ENCODE data around the gene PDCD5.

The PDCD5 gene

DNA sequence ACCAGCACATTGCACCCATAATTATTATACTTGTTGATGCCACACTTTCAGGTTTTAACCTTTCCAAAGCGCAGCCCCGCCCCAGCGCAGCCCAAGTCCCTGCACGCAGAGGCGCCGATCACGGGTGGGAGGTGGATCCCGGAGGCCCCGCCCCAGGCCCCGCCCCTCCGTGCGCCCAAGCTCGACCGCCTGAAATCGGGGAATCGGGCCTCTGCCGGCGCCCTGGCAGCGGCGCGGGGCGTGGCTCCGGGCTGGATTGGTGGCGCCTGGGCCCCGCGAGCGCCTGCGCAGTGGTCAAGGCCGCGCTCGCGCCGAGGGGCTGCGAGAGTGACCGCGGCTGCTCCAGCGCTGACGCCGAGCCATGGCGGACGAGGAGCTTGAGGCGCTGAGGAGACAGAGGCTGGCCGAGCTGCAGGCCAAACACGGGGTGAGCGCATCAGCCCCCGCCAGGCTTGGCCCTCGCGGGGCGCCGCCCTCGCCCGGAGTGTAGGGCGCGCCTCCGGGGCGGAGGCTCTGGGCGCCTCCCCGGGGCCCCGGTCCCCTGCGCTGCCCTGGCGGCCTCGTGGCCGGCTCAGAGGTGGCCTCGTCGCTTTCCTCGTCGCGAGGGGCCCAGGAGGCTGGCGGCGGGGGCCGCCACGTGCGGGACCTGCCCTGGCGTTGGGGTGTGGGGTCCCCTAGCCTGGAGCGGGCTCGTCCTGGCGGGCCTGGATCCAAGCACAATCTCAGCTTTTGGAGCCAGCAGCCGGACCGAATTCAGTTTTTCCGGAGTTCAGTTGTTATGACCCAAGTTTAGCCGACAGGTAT, at the start of gene PDCD5:
TSS of gene PDCD5 (plus strand) at position 290 of the 804 bp plus-strand sequence. CDS start at position 362, 72 bp downstream.
- ChIA-PET POLR2A (interaction anchor here (0.6 to 3.6 kb wide), 14 partner anchors 14 to 634 kb away, joined by 3 to 13 read pairs (median 4); partner anchors contain the start of genes ANKRD27, DPY19L3, FAAP24 and NUDT19), CTCF (interaction anchor here (0.6 to 1.3 kb wide), 6 partner anchors 11 to 1503 kb away, joined by 3 to 5 read pairs (median 4); no protein-coding TSS in a partner anchor)
- H3K4me3 ChIP-seq (ENCODE audit: low read depth, low read length), result peak within 1 kb of the TSS; percentile 76
- H3K9me3 ChIP-seq (ENCODE audit: control insufficient read depth, insufficient read depth, low read depth, low read length), result no peaks in the 10 kb centered on the region; the same call in 1 of the 2 replicates
- peaks cover 39 to 40% of the 10 kb centered on the region in 2 experiments for H3K36me3 ChIP-seq (ENCODE audit: control insufficient read depth in 2 of 2, insufficient read depth in 1 of 2, low read length in 2 of 2)
- H3K4me1 ChIP-seq (ENCODE audit: control insufficient read depth, insufficient read depth, low read length), result peaks cover 21% of the 10 kb centered on the region
- H3K27ac ChIP-seq (ENCODE audit: extremely low read depth, low read depth, low read length), result peak within 1 kb of the TSS; percentile 98
- TF ChIP-seq ZNF610 (tag by site-specific recombination; IDR thresholded peaks at IDR 0.05; ENCODE audit: borderline replicate concordance) (no peak), HOXA7 (CRISPR knock-in tag; IDR thresholded peaks at IDR 0.05; ENCODE audit: borderline replicate concordance) (no peak), ZNF169 (tag by site-specific recombination; IDR thresholded peaks at IDR 0.05) (no peak), ZNF747 (tag by site-specific recombination; IDR thresholded peaks at IDR 0.05) (no peak), ZNF776 (tag by site-specific recombination; IDR thresholded peaks at IDR 0.05; ENCODE audit: borderline replicate concordance) (no peak), ZNF184 (tag by site-specific recombination; IDR thresholded peaks at IDR 0.05) (0 out of 2 replicates have a peak, but pooled peaks have one; percentile 69), SCRT1 (tag by site-specific recombination; IDR thresholded peaks at IDR 0.05; ENCODE audit: borderline replicate concordance) (no peak; the same call in 1 of the 2 replicates), ZNF792 (tag by site-specific recombination; IDR thresholded peaks at IDR 0.05) (peak; percentile 65; the same call in 1 of the 2 replicates), ZNF239 (tag by site-specific recombination; IDR thresholded peaks at IDR 0.05) (no peak), ZNF561 (tag by site-specific recombination; IDR thresholded peaks at IDR 0.05; ENCODE audit: borderline replicate concordance) (peak; percentile 94), ZFP69B (tag by site-specific recombination; IDR thresholded peaks at IDR 0.05) (peak; percentile 9; the same call in 1 of the 2 replicates), ZNF398 (tag by site-specific recombination; IDR thresholded peaks at IDR 0.05) (no peak), ZNF366 (tag by site-specific recombination; conservative IDR thresholded peaks at IDR 0.05) (no peak), KLF9 (tag by site-specific recombination; IDR thresholded peaks at IDR 0.05; ENCODE audit: low read depth) (peak; percentile 95), MYNN (tag by site-specific recombination; IDR thresholded peaks at IDR 0.05; ENCODE audit: borderline replicate concordance) (no peak), SP3 (tag by site-specific recombination; IDR thresholded peaks at IDR 0.05) (peak; percentile 93), ZNF555 (tag by site-specific recombination; conservative IDR thresholded peaks at IDR 0.05) (no peak), ZNF335 (tag by site-specific recombination; conservative IDR thresholded peaks at IDR 0.05) (peak; percentile 89; the same call in 1 of the 2 replicates), HOXD13 (CRISPR knock-in tag; IDR thresholded peaks at IDR 0.05; ENCODE audit: borderline replicate concordance) (no peak), GLI2 (tag by site-specific recombination; IDR thresholded peaks at IDR 0.05; ENCODE audit: borderline replicate concordance, low read depth) (no peak; the same call in 1 of the 2 replicates), ELK4 (IDR thresholded peaks at IDR 0.05; ENCODE audit: borderline replicate concordance, low read depth, low read length) (no peak), ZNF404 (tag by site-specific recombination; IDR thresholded peaks at IDR 0.05) (no peak), ZNF10 (tag by site-specific recombination; IDR thresholded peaks at IDR 0.05) (no peak), ZNF16 (tag by site-specific recombination; IDR thresholded peaks at IDR 0.05; ENCODE audit: low read depth) (no peak), ZNF48 (tag by site-specific recombination; IDR thresholded peaks at IDR 0.05) (no peak), ZSCAN5A (tag by site-specific recombination; IDR thresholded peaks at IDR 0.05) (0 out of 2 replicates have a peak, but pooled peaks have one; percentile 30), ZEB2 (tag by site-specific recombination; IDR thresholded peaks at IDR 0.05) (no peak; the same call in none of the 2 replicates), BCL11B (tag by site-specific recombination; IDR thresholded peaks at IDR 0.05; ENCODE audit: low read depth) (peak; percentile 12; the same call in 1 of the 2 replicates), ZNF302 (tag by site-specific recombination; IDR thresholded peaks at IDR 0.05; ENCODE audit: low read depth) (no peak), ZNF843 (tag by site-specific recombination; IDR thresholded peaks at IDR 0.05) (no peak; the same call in 1 of the 2 replicates), ZSCAN23 (tag by site-specific recombination; IDR thresholded peaks at IDR 0.05) (no peak), GLI4 (tag by site-specific recombination; IDR thresholded peaks at IDR 0.05) (no peak), ZNF354C (tag by site-specific recombination; IDR thresholded peaks at IDR 0.05; ENCODE audit: borderline replicate concordance, low read depth) (no peak), ZNF660 (tag by site-specific recombination; IDR thresholded peaks at IDR 0.05) (peak; percentile 95), ZBTB20 (tag by site-specific recombination; IDR thresholded peaks at IDR 0.05) (no peak; the same call in 1 of the 2 replicates)
